Measurements from ENCODE around the gene CAVIN2. TPM values are rescaled to one million over a fixed set of nuclear protein-coding genes. Genes with fewer than 3 reads are reported as not detected.
"Not testable (repeated sequence)": the region's sequence is repeated elsewhere in the genome, so short reads cannot be mapped to it uniquely, and the experiment has no call there.

Gene CAVIN2
- total RNA-seq, 2 experiments from 2014 or later: not detected

DNA sequence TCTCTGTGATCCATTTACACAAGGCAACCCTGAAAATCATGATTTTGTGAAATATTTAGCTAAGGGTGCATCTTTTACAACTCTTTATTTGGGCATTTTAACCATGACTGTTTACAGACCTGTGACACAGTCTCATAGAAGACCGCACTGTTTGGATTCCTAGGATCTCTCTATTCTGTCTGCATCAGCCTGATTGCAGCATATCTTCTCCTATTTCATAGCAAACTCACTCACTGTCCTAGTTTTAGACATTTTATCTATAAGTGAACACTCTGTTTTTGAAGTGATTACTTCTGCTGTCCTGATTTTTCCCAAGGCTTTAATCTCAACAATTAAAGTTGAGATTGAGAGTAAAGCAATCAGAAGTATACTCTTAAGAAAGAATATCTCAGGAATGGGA lies 56.2 kb downstream of the CAVIN2 start:
- Mint-ChIP-seq H3K27me3 (peaks cover 25% of the 10 kb centered on the region), H3K36me3 (ENCODE audit: low read depth) (no peaks in the 10 kb centered on the region), H3K27ac (no peak overlapping the region), H3K4me1 (no peaks in the 10 kb centered on the region), H3K9me3 (ENCODE audit: low read depth) (peaks cover 4% of the 10 kb centered on the region), H3K4me3 (no peak overlapping the region)
- ChIA-PET POLR2A (no interaction called here), CTCF (interaction anchor here (0.6 kb wide), 1 partner anchor 120 kb away, joined by 3 read pairs; no protein-coding TSS in a partner anchor)
- intact Hi-C loops (cut with DNase I, micrococcal nuclease): no loop called here
- DNase-seq (no peak), ATAC-seq (no peak)

DNA sequence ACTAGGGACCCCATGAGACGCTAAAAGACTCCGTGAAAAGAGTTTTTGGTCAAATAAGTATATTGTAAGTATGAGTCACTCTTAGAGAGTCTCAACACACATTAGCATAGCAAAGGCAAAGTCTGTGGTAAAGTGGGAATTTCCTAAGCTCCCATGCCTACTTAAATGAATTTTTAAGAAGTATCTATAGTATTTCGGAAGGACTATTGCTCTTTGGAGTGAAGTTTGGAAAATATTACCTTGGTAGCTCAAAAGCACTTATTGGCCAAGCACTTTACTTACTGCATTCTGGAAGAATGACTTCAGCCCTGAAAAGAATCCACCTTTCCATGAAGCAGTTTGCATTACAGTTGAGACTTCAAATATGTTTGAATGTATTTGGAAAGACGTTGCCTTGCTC lies 57.1 kb downstream of the CAVIN2 start:
- ATAC-seq (no peak), DNase-seq (no peak)
- H3K27ac Mint-ChIP-seq: no peak overlapping the region
- ChIA-PET CTCF (no interaction called here), POLR2A (no interaction called here)
- H3K36me3 Mint-ChIP-seq (ENCODE audit: low read depth): no peaks in the 10 kb centered on the region
- no peak overlapping the region for H3K4me3 Mint-ChIP-seq
- peaks cover 5% of the 10 kb centered on the region for H3K9me3 Mint-ChIP-seq (ENCODE audit: low read depth)
- intact Hi-C loops (cut with DNase I, micrococcal nuclease): no loop called here
- H3K4me1 Mint-ChIP-seq: no peaks in the 10 kb centered on the region
- H3K27me3 Mint-ChIP-seq: peaks cover 25% of the 10 kb centered on the region

DNA sequence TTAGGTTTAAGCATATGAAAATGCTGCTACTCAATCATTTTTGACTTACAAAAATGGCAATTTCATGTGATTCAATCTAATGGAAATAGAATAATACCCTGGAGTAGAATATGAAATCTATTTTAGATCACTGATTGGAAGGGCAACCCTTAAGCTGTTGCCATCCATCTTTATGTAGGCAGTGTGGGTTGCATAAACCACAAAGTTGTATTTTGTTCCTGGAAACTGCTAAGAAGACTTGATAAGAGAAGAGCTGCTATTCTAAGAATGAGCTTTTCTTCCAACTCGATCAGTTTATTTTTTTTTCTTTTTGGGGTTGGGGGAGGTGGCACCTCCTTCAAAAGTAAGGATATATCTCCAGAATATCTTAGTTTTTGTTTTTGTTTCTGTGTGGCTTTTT lies 60.2 kb downstream of the CAVIN2 start:
- POLR2A ChIA-PET: no interaction called here
- ATAC-seq (no peak), DNase-seq (no peak)
- Mint-ChIP-seq H3K4me3 (no peak overlapping the region), H3K27ac (no peak overlapping the region), H3K27me3 (peaks cover 20% of the 10 kb centered on the region), H3K4me1 (no peaks in the 10 kb centered on the region), H3K36me3 (ENCODE audit: low read depth) (no peaks in the 10 kb centered on the region), H3K9me3 (ENCODE audit: low read depth) (peaks cover 5% of the 10 kb centered on the region)
- CTCF ChIA-PET: interaction anchor here (0.8 to 1.3 kb wide), 2 partner anchors 78 to 377 kb away, joined by 3 read pairs; no protein-coding TSS in a partner anchor
- intact Hi-C loops (cut with DNase I, micrococcal nuclease): no loop called here

DNA sequence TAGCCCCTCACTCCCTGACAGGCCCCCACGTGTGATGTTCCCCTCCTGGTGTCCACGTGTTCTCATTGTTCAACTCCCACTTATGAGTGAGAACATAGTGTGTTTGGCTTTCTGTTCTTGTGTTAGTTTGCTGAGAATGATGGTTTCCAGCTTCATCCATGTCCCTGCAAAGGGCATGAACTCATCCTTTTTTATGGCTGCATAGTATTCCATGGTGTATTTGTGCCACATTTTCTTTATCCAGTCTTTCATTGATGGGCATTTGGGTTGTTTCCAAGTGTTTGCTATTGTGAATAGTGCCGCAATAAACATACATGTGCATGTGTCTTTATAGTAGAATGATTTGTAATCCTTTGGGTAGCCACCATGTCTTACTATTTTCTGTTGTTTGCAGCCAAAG lies 61.2 kb downstream of the CAVIN2 start:
- POLR2A ChIA-PET; H3K27ac Mint-ChIP-seq; DNase-seq; H3K4me1 Mint-ChIP-seq; H3K36me3 Mint-ChIP-seq (ENCODE audit: low read depth); ATAC-seq; intact Hi-C loops (cut with DNase I, micrococcal nuclease); H3K4me3 Mint-ChIP-seq; H3K9me3 Mint-ChIP-seq (ENCODE audit: low read depth): not testable (repeated sequence)
- CTCF ChIA-PET: interaction anchor here (0.6 kb wide), 1 partner anchor 16 kb away, joined by 3 read pairs; no protein-coding TSS in a partner anchor
- peaks cover 17% of the 10 kb centered on the region for H3K27me3 Mint-ChIP-seq

Other genes starting within 250 kb of the CAVIN2 start
- gene NABP1, start 169.0 kb downstream of the CAVIN2 start, total RNA-seq: 10 to 100 TPM; 52.4 to 53.9 TPM